H1 (cell line): Measurements from ENCODE around the gene ACTC1. TPM values are rescaled to one million over a fixed set of nuclear protein-coding genes. Genes with fewer than 3 reads are reported as not detected.

ENCODE experiments used
- CTCF ChIA-PET: fragments of 300-600 bp; sonication (Branson Sonifier 250); formaldehyde crosslinking; loops from one replicate; lab custom pipeline; 2021; ENCODE audit not compliant: partially characterized antibody; lab: Charles Lee
- POLR2A ChIA-PET: fragments of 300-600 bp; sonication (Branson Sonifier 250); formaldehyde crosslinking; loops from one replicate; lab custom pipeline; 2021; ENCODE audit warnings: inconsistent platforms; ENCODE audit not compliant: partially characterized antibody; lab: Charles Lee
- DNase-seq, 2 experiments: peaks; one replicate each; pipeline versions ENCODE4 v3.0.0 to v3.0.0-alpha.2; 2010 to 2022; ENCODE audit warnings: low spot score in 2 of 2, low read depth in 1 of 2, mixed read lengths in 1 of 2
- FAIRE-seq: peaks from 2 replicates; lab custom pipeline; 2011; peaks lifted over from hg19 to GRCh38; lab: Jason Lieb, UNC
- H2AFZ ChIP-seq: 2 replicates; pipeline ENCODE4 v1.8.1; 2012; ENCODE audit warnings: low read length, inconsistent platforms
- H2AK5ac ChIP-seq: 2 replicates; pipeline ENCODE4 v1.6.1; 2013; ENCODE audit warnings: low read depth, low read length
- H2BK120ac ChIP-seq: replicated peaks from 2 replicates; pipeline ENCODE3; 2013; ENCODE audit warnings: low read depth, low read length, inconsistent platforms
- H2BK12ac ChIP-seq: 2 replicates; pipeline ENCODE4 v1.6.1; 2013; ENCODE audit warnings: low read depth, low read length
- H2BK15ac ChIP-seq: 2 replicates; pipeline ENCODE4 v1.6.1; 2013; ENCODE audit warnings: low read length
- H2BK20ac ChIP-seq: 2 replicates; pipeline ENCODE4 v1.6.1; 2013; ENCODE audit warnings: low read length
- H2BK5ac ChIP-seq: 2 replicates; pipeline ENCODE4 v1.6.1; 2013; ENCODE audit warnings: low read depth, low read length
- H3K14ac ChIP-seq: 2 replicates; pipeline ENCODE4 v1.6.1; 2013; ENCODE audit warnings: inconsistent platforms; ENCODE audit not compliant: insufficient read length
- H3K18ac ChIP-seq: 2 replicates; pipeline ENCODE4 v1.6.1; 2013; ENCODE audit warnings: low read length; ENCODE audit errors: extremely low read depth
- H3K23ac ChIP-seq: 2 replicates; pipeline ENCODE4 v1.6.1; 2013; ENCODE audit warnings: inconsistent platforms; ENCODE audit not compliant: insufficient read length
- H3K23me2 ChIP-seq: 2 replicates; pipeline ENCODE4 v1.6.1; 2013; ENCODE audit warnings: low read depth, low read length
- H3K27ac ChIP-seq: 2 replicates; pipeline ENCODE4 v1.6.1; 2011; ENCODE audit warnings: low read depth, low read length, inconsistent platforms
- H3K27me3 ChIP-seq, 4 experiments: replicated peaks in 1 of 4; 1 replicate in 1 of 4; 2 replicates in 3 of 4; pipeline versions ENCODE4 v1.6.1 to v1.8.1; 2011 to 2013; ENCODE audit warnings: low read length in 3 of 4, mild to moderate bottlenecking in 3 of 4, inconsistent platforms in 2 of 4, mixed read lengths in 2 of 4, moderate library complexity in 1 of 4; ENCODE audit not compliant: control insufficient read depth in 3 of 4, insufficient read depth in 3 of 4; ENCODE audit errors: extremely low read depth in 1 of 4
- H3K36me3 ChIP-seq, 4 experiments: 2 replicates each; pipeline versions ENCODE4 v1.6.1 to v1.8.1; 2011 to 2013; ENCODE audit warnings: mild to moderate bottlenecking in 4 of 4, low read length in 3 of 4, moderate library complexity in 2 of 4, control low read depth in 1 of 4, inconsistent platforms in 1 of 4; ENCODE audit not compliant: insufficient read depth in 4 of 4, control insufficient read depth in 2 of 4
- H3K4ac ChIP-seq: replicated peaks from 2 replicates; pipeline ENCODE3; 2013; ENCODE audit warnings: low read length, low read depth, mixed read lengths, inconsistent platforms; ENCODE audit not compliant: insufficient read length
- H3K4me1 ChIP-seq, 4 experiments: replicated peaks in 1 of 4; 1 replicate in 1 of 4; 2 replicates in 3 of 4; pipeline versions ENCODE4 v1.6.1 to v1.8.1; 2011 to 2013; ENCODE audit warnings: low read length in 3 of 4, inconsistent platforms in 2 of 4, mixed read lengths in 1 of 4; ENCODE audit not compliant: insufficient read depth in 4 of 4, control insufficient read depth in 3 of 4
- H3K4me2 ChIP-seq, 2 experiments: 2 replicates each; pipeline versions ENCODE4 v1.6.1 to v1.8.1; 2011 to 2013; ENCODE audit warnings: low read depth in 2 of 2, low read length in 2 of 2, control low read depth in 1 of 2, inconsistent platforms in 1 of 2, mild to moderate bottlenecking in 1 of 2; ENCODE audit not compliant: insufficient read depth in 1 of 2
- H3K4me3 ChIP-seq, 4 experiments: fragments of 200-600, 300-600 bp in 1 of 4; sonication (generic), shearing (Covaris generic), sonication (Bioruptor Twin) in 1 of 4; 2 replicates each; pipeline versions ENCODE4 v1.5.1 to v1.8.1; 2011 to 2016; ENCODE audit warnings: low read length in 4 of 4, low read depth in 3 of 4, control low read depth in 2 of 4, inconsistent platforms in 2 of 4, mild to moderate bottlenecking in 2 of 4, mixed read lengths in 1 of 4, moderate library complexity in 1 of 4; ENCODE audit not compliant: insufficient read depth in 2 of 4; ENCODE audit errors: extremely low read depth in 1 of 4
- H3K56ac ChIP-seq: replicated peaks from 2 replicates; pipeline ENCODE3; 2013; ENCODE audit warnings: low read depth, mild to moderate bottlenecking, mixed read lengths, low read length, inconsistent platforms; ENCODE audit not compliant: insufficient read length
- H3K79me1 ChIP-seq: 2 replicates; pipeline ENCODE4 v1.6.1; 2013; ENCODE audit warnings: low read depth, low read length, control low read depth
- H3K79me2 ChIP-seq, 2 experiments: 2 replicates each; pipeline versions ENCODE4 v1.6.1 to v1.8.1; 2012 to 2013; ENCODE audit warnings: low read length in 2 of 2, mild to moderate bottlenecking in 2 of 2, inconsistent platforms in 1 of 2; ENCODE audit not compliant: insufficient read depth in 2 of 2, control insufficient read depth in 1 of 2
- H3K9ac ChIP-seq, 4 experiments: replicated peaks in 1 of 4; 1 replicate in 1 of 4; 2 replicates in 3 of 4; pipeline versions ENCODE4 v1.6.1 to v1.8.1; 2011 to 2013; ENCODE audit warnings: low read depth in 3 of 4, low read length in 3 of 4, control low read depth in 2 of 4, mild to moderate bottlenecking in 2 of 4, moderate library complexity in 2 of 4, inconsistent platforms in 1 of 4; ENCODE audit errors: extremely low read depth in 1 of 4
- H3K9me3 ChIP-seq, 2 experiments: 2 replicates each; pipeline versions ENCODE4 v1.6.1 to v1.8.1; 2012 to 2013; ENCODE audit warnings: mild to moderate bottlenecking in 2 of 2, moderate library complexity in 2 of 2, control low read depth in 1 of 2, inconsistent platforms in 1 of 2, low read depth in 1 of 2, low read length in 1 of 2, mixed read lengths in 1 of 2; ENCODE audit not compliant: insufficient read depth in 2 of 2
- H4K20me1 ChIP-seq, 2 experiments: replicated peaks in 1 of 2; 2 replicates each; pipeline versions ENCODE3 to v1.8.1; 2011 to 2013; ENCODE audit warnings: inconsistent platforms in 2 of 2, low read length in 2 of 2, mild to moderate bottlenecking in 1 of 2; ENCODE audit not compliant: insufficient read depth in 2 of 2, control insufficient read depth in 1 of 2
- H4K5ac ChIP-seq: 2 replicates; pipeline ENCODE4 v1.6.1; 2013; ENCODE audit warnings: low read length, low read depth, mixed read lengths, inconsistent platforms; ENCODE audit not compliant: insufficient read length
- H4K8ac ChIP-seq: 2 replicates; pipeline ENCODE4 v1.8.0; 2013; ENCODE audit warnings: mild to moderate bottlenecking, moderate library complexity, low read length, inconsistent platforms; ENCODE audit not compliant: insufficient read depth; ENCODE audit errors: extremely low read depth
- H4K91ac ChIP-seq: replicated peaks from 2 replicates; pipeline ENCODE3; 2013; ENCODE audit warnings: low read length, mixed read lengths, inconsistent platforms; ENCODE audit not compliant: insufficient read length
- EP300 ChIP-seq, 2 experiments: IDR thresholded peaks; 1 replicate in 1 of 2; 2 replicates in 1 of 2; pipeline ENCODE4 v1.6.1; 2011 to 2012; ENCODE audit warnings: low read depth in 2 of 2, low read length in 2 of 2, mild to moderate bottlenecking in 2 of 2, borderline replicate concordance in 1 of 2, inconsistent platforms in 1 of 2, moderate library complexity in 1 of 2
- GABPA ChIP-seq: IDR thresholded peaks from 2 replicates; pipeline ENCODE4 v1.6.1; 2011; ENCODE audit warnings: mild to moderate bottlenecking, low read length, moderate library complexity, borderline replicate concordance; ENCODE audit not compliant: insufficient read depth
- RNF2 ChIP-seq: fragments of 200-900, 300-1000 bp; sonication (generic); IDR thresholded peaks from 2 replicates; pipeline ENCODE4 v1.7.1; 2016; ENCODE audit warnings: borderline replicate concordance, low read depth, mild to moderate bottlenecking, antibody characterized with exemption, low read length; ENCODE audit not compliant: poor library complexity, severe bottlenecking; ENCODE audit errors: missing control alignments
- TBP ChIP-seq: IDR thresholded peaks from 2 replicates; pipeline ENCODE4 v1.6.1; 2011; ENCODE audit warnings: low read depth, low read length, improper control_type of control experiment
- YY1 ChIP-seq: IDR thresholded peaks from 2 replicates; pipeline ENCODE4 v1.6.1; 2011; ENCODE audit warnings: low read depth, mild to moderate bottlenecking, low read length
- WGBS, 2 experiments: shearing (Covaris generic) in 1 of 2; methylation state at CpG; one replicate each; pipeline versions ENCODE4 v1.1.6 to v1.1.7; 2013 to 2015; ENCODE audit warnings: low lambda C conversion rate in 2 of 2, mixed read lengths in 2 of 2, inconsistent platforms in 1 of 2, low coverage in 1 of 2, missing lambda C conversion rate in 1 of 2; ENCODE audit not compliant: insufficient replicate concordance in 2 of 2, insufficient coverage in 1 of 2, insufficient read length in 1 of 2; ENCODE audit errors: extremely low coverage in 1 of 2, missing lambda C conversion rate in 1 of 2; 5-methylcytosine and 5-hydroxymethylcytosine counted together
- polyA plus RNA-seq, 7 experiments: library from polyadenylated mRNA; depleted of rRNA in 3 of 7; stranded (reverse) in 5 of 7; unstranded in 2 of 7; fragments of >200 nt in 5 of 7; fragments of 200-250 nt in 2 of 7; gene quantifications; 1 replicate in 5 of 7; 2 replicates in 1 of 7; 4 replicates in 1 of 7; pipeline versions ENCODE4 v1.2.1 to v1.2.3, GENCODE V29; 2011 to 2013; ENCODE audit warnings: missing spikeins in 2 of 7, mixed read lengths in 2 of 7
- total RNA-seq: library from RNA; stranded (reverse); fragmentation: NEBNext Ultra II Directional; extraction: Animal tissue kit (Norgen Biotek cat#: 25700); gene quantifications from 2 replicates; pipeline ENCODE4 v1.2.1, GENCODE V29; 2021

The ACTC1 gene
- total and polyA plus RNA-seq, 2 of the 8 experiments (the other 6 are each of a cell fraction or from before 2014, with no cell fraction given) = 37.6 to 90.0 TPM

DNA sequence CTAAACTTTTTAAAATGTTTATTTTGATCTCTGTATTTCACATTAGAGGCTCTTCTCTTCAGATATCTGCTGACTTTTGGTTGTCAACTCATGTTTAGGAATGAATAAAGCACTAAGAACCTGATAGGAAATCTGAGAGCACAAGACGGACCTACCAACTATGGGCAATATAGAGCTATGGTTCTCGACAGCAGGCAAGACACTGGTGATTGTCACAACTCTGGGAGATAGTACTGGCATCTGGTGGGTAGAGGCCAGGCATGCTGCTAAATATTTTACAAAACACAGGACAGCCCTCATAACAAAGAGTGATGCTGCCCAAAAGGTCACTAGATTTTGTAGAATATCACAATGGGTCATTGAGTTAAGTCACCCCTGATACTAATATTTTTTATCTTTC, 23.0 kb downstream of the ACTC1 start:
- Histone ChIP-seq H4K91ac (no peak overlapping the region), H3K14ac (no peak overlapping the region), H4K20me1 (no peaks in the 10 kb centered on the region), H3K79me2 (no peaks in the 10 kb centered on the region), H2BK12ac (no peak overlapping the region), H2AFZ (no peak overlapping the region), H3K4me3 (no peak overlapping the region), H3K9ac (no peak overlapping the region), H3K27me3 (no peaks in the 10 kb centered on the region), H2AK5ac (no peak overlapping the region), H3K4me2 (no peak overlapping the region), H2BK15ac (no peak overlapping the region), H3K4me1 (peaks cover 0 to 6% (median 3%) of the 10 kb centered on the region in 4 experiments; a peak in 4 of 7 replicates), H3K23me2 (no peaks in the 10 kb centered on the region), H3K56ac (no peak overlapping the region), H2BK120ac (no peak overlapping the region), H3K36me3 (no peaks in the 10 kb centered on the region), H4K5ac (no peak overlapping the region), H3K27ac (no peak overlapping the region), H3K18ac (no peak overlapping the region), H2BK5ac (no peak overlapping the region), H3K9me3 (no peaks in the 10 kb centered on the region), H2BK20ac (no peak overlapping the region), H3K79me1 (no peaks in the 10 kb centered on the region), H3K23ac (no peak overlapping the region), H3K4ac (no peak overlapping the region), H4K8ac (no peak overlapping the region)
- 97% methylated on average over 2 of the region's 2 CpGs; no CpG with 5 or more reads in 1 of the 2 experiments for WGBS, 2 experiments
- FAIRE-seq (no peak), DNase-seq (no peak)
- TF ChIP-seq YY1 (no peak), RNF2 (no peak), GABPA (no peak), TBP (no peak), EP300 (IDR thresholded peaks at IDR 0.05; ENCODE audit: borderline replicate concordance in 1 of 2, low read depth in 2 of 2, low read length in 2 of 2) (no peak)
- POLR2A ChIA-PET = no interaction called here
- CTCF ChIA-PET = interaction anchor here (0.9 kb wide), 1 partner anchor 50 kb away, joined by 5 read pairs; no protein-coding TSS in a partner anchor
